Measurements from ENCODE around the gene COLQ. TPM values are rescaled to one million over a fixed set of nuclear protein-coding genes. Genes with fewer than 3 reads are reported as not detected.

Gene COLQ
- total RNA-seq, 2 experiments from 2014 or later = 0.48 to 0.74 TPM

DNA sequence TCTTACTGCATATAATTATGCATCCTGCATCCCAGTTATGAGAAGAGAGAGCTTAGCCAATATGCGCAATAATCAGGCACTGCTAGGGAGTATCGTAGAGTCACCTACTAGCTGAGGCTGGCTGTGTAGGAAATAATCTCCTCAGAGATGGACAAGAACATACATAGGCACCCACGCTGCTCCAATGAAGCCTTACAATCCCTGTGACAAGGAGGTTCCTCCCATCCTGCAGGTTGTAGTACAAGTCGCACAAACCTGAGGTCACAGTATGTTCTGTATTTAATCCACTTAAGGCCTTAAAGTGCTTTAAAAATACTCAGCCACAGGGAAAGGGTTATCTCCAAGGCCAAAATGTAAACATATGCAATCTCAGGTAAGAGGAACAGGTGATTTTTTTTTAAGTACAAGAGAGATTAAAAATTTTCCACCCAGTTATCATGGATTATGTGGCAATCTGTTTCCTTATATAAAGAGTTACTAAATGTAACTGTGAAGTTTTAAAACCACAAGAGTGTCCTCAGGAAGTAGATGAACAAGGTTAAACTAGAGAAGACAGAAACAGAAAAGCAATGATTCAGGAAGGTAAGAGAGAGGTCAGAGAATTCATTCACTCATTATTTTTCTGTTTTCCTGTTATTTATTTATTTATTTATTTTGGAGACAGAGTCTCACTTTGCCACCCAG is 7.5 kb upstream of the COLQ start:
- Mint-ChIP-seq H3K36me3 (no peaks in the 10 kb centered on the region), H3K27me3 (no peaks in the 10 kb centered on the region), H3K27ac (no peak overlapping the region), H3K4me3 (no peak overlapping the region), H3K4me1 (peaks cover 14% of the 10 kb centered on the region), H3K9me3 (no peaks in the 10 kb centered on the region)
- DNase-seq = no peak

DNA sequence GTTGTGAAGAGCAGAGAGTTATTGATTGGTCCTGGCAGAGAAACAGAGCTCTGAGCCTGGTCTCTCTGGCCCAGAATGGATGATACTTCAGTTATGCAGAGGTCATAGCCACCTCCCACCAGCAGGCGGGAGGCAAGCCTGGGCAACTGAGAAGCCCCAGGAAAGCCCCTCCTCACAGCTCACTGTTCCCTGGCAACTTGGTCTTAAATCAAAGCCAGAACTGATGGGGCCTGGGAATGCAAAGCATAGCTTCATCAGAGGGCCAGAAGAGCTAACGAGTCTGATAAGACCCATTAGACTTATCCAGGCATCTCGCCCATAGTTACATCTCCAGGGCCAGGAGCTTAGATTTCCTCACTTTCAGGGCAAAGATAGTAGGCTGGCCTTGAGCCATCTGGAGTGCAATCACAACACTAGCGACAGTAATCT is 5.5 kb upstream of the COLQ start:
- H3K4me3 Mint-ChIP-seq = no peak overlapping the region
- no peaks in the 10 kb centered on the region for H3K36me3 Mint-ChIP-seq
- peaks cover 14% of the 10 kb centered on the region for H3K4me1 Mint-ChIP-seq
- no peak overlapping the region for H3K27ac Mint-ChIP-seq
- DNase-seq = no peak
- H3K27me3 Mint-ChIP-seq = no peaks in the 10 kb centered on the region
- no peaks in the 10 kb centered on the region for H3K9me3 Mint-ChIP-seq

DNA sequence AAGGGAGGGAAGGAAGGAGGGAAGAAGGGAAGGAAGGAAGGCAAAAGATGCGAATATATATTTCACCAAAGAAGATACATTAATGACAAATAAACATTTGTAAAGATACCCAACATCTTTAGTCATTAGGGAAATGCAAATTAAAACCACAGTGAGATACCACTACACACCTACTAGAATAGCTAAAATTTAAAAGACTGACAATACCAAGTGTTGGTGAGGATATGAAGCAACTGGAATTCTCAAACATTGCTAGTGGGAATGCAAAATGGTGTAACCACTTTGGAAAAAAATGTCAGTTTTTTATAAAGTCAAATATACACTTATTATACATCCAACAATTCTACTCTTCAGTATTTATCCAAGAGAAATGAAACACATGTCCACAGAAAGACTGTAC is 4.3 kb upstream of the COLQ start:
- Mint-ChIP-seq H3K27me3 (peaks cover 11% of the 10 kb centered on the region), H3K36me3 (no peaks in the 10 kb centered on the region), H3K27ac (no peak overlapping the region), H3K4me1 (peaks cover 18% of the 10 kb centered on the region), H3K4me3 (no peak overlapping the region), H3K9me3 (no peaks in the 10 kb centered on the region)
- no peak for DNase-seq

DNA sequence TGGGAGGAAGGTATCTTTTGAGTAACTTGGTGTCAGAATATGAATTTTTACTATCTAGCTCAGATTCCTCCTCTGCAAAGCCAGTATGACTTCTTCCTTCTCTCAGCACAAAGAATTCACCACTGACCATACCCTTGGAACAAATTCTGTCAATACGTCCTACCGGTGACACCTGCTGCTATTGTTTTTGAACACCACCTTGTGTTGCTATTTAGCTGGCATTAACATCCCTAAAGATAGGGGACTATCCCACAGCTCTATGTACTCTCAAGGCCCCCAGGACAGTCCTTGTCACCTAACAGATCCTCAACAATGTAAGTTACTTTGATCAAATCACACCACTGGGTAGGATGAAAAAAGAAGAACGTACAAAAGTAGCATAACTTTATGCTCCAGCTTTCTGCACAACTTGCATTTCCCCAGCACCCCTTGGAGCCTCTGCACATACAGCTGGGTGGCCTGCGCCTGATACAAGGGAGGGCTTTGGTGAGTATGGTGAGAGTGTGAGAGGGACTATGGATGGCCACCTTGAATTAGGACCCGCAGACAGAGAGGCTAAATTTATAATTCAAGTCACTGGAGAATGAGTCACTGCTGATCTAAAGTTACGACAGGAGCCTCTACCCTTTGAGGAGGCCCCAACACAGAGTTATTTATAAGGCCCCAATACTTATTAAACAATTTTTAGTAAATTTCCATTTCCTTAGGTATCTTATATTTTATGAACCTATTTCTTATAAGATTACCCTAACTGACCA is 2.3 kb upstream of the COLQ start:
- Mint-ChIP-seq H3K9me3 (no peaks in the 10 kb centered on the region), H3K27me3 (peaks cover 17% of the 10 kb centered on the region), H3K4me1 (peaks cover 19% of the 10 kb centered on the region), H3K27ac (no peak overlapping the region), H3K4me3 (no peak overlapping the region), H3K36me3 (no peaks in the 10 kb centered on the region)
- no peak for DNase-seq

DNA sequence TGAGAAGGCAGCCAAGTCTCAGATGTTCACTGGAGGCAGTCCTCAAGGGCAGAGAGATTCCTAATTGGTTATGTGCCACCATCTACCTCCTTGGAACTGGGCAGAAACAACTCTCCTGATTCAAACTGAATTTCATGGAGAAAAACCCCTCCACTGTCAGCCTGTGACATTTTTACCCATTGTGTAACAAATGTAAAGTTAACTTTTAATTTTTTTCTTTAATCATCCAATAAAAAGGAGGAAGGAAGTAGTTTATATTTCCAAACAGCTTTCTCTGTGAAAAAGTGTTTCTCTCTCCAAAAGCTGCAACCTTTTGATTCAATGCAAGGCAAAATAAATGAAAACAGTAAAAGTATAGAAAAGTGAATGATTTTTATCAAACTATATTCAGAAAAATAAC is 510 bp upstream of the COLQ start:
- H3K27ac Mint-ChIP-seq = no peak overlapping the region
- H3K4me3 Mint-ChIP-seq = no peak overlapping the region

DNA sequence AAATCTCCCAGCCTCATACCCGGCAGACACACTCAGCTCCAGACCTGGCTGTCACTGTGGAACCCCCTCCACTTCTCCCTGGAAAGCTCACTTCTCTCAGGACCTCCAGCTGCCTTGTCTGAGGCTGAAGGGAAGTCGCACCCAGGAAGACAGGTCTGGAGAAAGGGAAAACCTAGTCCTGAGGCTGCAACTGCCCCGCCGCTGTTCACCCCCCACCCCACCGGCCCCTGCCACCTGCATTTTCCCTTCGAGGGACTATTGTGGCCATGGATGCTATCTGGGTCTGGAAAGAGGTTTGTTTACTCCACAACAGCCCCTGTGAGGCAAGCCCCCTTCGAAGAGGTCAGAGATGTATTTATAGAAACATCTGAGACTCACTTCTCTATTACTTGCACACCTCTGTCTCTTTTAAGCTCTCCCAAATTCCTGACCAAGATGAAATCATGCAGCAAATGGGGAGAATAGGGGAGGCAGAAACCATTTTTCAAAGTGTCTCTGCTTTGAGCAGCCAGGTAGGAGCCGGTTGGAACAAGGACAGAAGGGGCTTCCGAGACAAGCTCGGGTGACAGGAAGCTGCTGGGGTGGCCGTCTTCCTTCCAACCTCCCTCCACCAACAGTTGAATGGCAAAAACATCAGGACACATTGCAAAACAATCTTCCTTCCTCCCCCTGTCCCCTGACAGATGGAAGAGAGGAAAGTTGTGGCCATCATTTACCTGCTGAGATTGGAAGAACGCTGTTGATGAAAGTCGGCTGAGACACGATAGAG is 518 bp downstream of the COLQ start:
- Mint-ChIP-seq H3K4me1 (peaks cover 14% of the 10 kb centered on the region), H3K27ac (no peak overlapping the region), H3K27me3 (peaks cover 17% of the 10 kb centered on the region), H3K9me3 (no peaks in the 10 kb centered on the region), H3K4me3 (no peak overlapping the region), H3K36me3 (no peaks in the 10 kb centered on the region)
- DNase-seq = no peak

More for the DNA sequence above, 510 bp upstream of the COLQ start:
- DNase-seq = no peak
- Mint-ChIP-seq H3K36me3 (no peaks in the 10 kb centered on the region), H3K9me3 (no peaks in the 10 kb centered on the region), H3K4me1 (peaks cover 14% of the 10 kb centered on the region), H3K27me3 (peaks cover 17% of the 10 kb centered on the region)

DNA sequence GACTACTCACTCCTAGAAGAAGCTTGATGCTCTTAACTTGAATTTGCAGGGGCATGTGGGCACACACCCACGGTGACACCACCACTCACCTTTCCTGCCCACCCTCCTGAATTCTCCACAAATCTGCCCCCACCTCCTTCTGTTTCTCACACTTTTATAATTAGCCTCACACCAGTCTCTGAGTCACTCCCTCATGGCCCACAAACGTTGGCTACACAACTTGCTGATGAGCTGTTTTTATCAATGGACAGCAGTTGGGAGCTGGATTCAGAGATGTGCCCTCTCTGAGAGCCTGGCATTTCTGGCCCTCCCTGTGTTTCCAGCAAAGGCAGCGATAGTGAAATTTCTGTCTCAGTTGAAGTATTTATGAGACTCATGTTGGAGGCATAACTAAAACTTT is 1.3 kb downstream of the COLQ start:
- Mint-ChIP-seq H3K27me3 (peaks cover 17% of the 10 kb centered on the region), H3K4me3 (no peak overlapping the region), H3K4me1 (peaks cover 14% of the 10 kb centered on the region), H3K9me3 (no peaks in the 10 kb centered on the region), H3K36me3 (no peaks in the 10 kb centered on the region), H3K27ac (no peak overlapping the region)
- no peak for DNase-seq

DNA sequence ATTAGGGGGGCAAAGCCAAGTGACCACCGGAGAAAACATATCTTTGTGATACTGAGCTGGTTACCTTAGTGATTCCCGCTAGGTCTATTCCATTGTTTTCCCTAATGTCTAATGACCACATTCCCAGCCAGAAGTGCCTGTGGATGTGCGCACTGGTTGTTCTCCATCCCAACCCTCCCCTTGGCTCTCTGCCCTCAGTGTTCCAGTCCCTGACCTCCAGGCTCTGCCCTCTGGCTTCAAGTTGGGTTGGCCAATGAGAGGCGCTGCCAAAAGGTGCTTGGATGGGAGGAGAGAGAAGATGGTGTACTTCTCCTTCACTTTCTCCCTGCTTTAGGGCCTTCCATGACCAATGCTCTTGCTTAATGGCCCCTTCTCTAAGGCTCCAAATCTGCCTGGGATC is 2.4 kb downstream of the COLQ start:
- Mint-ChIP-seq H3K27me3 (peaks cover 17% of the 10 kb centered on the region), H3K4me1 (peaks cover 14% of the 10 kb centered on the region), H3K27ac (no peak overlapping the region), H3K4me3 (no peak overlapping the region), H3K9me3 (no peaks in the 10 kb centered on the region), H3K36me3 (no peaks in the 10 kb centered on the region)
- no peak for DNase-seq

DNA sequence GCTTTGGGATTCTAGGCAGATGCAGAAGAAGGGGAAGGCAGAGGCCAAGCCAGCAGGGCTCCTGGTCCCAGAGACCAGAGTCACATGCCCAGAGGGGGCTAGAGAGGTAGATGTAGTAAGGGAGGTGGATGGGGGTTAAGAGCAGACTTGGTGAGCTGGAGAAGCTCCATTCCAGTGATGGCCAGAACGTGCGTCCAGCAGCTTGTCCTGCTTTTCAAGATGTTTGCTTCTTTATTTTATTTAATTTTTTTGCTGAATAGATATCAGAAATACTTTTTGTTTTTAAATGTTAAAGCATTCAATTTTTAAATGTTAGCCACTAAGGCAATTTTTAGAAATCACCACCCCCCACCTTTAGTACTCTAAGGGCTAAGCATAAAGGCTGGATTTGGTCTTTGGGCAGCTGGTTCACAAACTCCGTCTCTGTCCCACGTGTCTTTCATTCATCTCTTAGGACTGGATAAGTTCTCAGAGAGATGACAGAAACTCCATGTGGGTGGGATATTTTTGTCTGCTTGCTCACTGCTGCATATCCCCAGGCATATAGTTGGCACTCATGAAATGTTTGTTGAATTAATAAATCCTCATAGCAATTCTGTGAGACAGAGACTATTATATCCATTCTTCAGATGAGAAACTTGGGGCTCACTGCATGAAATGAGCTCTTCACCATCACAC is 6.7 kb downstream of the COLQ start:
- H3K36me3 Mint-ChIP-seq = no peaks in the 10 kb centered on the region
- H3K4me1 Mint-ChIP-seq = peaks cover 9% of the 10 kb centered on the region
- H3K27me3 Mint-ChIP-seq = no peaks in the 10 kb centered on the region
- DNase-seq = no peak
- no peak overlapping the region for H3K27ac Mint-ChIP-seq
- no peaks in the 10 kb centered on the region for H3K9me3 Mint-ChIP-seq
- no peak overlapping the region for H3K4me3 Mint-ChIP-seq

DNA sequence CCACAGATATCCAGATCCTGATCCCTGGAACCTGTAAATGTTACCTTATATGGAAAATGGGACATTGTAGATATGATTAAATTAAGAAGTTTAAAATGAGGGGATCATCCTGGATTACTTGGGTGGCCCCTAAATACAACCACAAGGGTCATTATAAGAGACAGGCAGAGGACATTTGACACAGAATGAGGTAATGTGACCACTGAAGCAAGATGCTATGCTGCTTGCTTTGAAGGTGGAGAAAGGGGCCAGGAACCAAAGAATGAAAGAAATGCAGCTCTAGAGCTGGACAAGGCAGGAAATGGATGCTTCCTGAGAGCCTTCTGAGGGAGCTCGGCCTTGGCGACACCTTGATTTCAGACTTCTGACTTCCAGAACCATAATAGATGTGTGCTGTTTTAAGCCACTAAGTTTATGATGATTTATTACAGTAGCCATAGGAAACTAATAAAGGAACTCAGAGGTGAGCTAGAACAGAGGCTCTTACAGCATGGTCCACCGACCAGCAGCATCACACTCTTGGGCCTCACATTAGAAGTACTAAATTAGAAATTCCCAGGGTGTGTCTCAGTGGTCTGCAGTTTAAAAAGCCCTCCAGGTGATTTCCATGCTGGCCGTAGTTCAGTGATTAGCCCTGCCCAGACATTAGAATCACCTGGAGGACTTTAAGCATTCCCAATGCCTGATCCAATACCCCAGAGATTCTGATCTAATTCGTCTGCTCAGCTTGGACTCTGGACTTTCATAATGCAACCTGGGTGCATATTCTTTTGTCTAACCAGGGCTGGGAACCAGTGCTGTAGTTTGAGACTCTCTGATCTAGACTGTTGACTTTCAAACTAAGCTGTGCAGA is 7.5 kb downstream of the COLQ start:
- Mint-ChIP-seq H3K27me3 (no peaks in the 10 kb centered on the region), H3K9me3 (no peaks in the 10 kb centered on the region), H3K4me1 (peaks cover 8% of the 10 kb centered on the region), H3K36me3 (no peaks in the 10 kb centered on the region), H3K4me3 (no peak overlapping the region), H3K27ac (no peak overlapping the region)
- no peak for DNase-seq

DNA sequence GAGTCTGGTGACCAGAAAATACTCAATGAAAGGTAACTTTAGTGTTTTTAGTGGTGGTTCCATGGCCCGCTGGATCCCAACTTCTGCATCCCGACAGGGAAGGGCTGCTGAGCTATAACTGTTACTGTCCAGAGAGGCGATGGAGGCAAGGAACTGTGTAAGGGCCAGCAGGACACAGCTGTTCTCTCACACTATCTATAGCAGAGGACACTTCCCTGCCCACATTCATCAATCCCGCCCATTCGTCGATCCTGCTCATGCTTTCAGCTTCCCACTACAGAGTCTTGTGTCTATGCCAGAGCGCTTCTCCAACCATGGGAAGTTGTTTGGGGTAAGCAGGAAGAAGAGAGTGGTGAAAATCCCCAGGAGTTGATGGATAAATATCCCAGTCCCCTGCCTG is 8.4 kb downstream of the COLQ start:
- DNase-seq = no peak
- Mint-ChIP-seq H3K27me3 (no peaks in the 10 kb centered on the region), H3K27ac (no peak overlapping the region), H3K9me3 (no peaks in the 10 kb centered on the region), H3K4me3 (no peak overlapping the region), H3K4me1 (peaks cover 8% of the 10 kb centered on the region), H3K36me3 (no peaks in the 10 kb centered on the region)

DNA sequence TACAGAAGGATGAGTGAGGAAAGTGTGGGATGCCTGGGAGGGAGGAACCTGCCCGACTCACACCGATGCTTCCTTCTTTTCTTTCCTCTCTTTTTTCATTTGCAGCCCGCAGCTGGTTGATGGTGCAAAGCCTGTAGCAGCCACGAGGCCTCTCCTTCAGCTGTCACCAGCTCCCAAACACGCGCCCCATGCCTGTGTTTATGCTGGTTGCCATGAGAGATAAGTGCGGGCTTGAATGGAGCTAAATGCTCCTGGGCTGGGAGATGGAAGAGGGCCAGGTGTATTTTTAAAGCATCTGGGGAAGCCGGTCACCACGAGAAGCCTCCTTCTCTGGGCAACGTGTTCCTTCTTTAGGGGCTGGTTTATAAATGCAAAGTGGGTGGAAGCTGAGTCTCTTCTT is 9.3 kb downstream of the COLQ start:
- Mint-ChIP-seq H3K36me3 (no peaks in the 10 kb centered on the region), H3K27me3 (no peaks in the 10 kb centered on the region), H3K4me1 (peaks cover 8% of the 10 kb centered on the region), H3K27ac (no peak overlapping the region), H3K9me3 (no peaks in the 10 kb centered on the region), H3K4me3 (no peak overlapping the region)
- DNase-seq = no peak

DNA sequence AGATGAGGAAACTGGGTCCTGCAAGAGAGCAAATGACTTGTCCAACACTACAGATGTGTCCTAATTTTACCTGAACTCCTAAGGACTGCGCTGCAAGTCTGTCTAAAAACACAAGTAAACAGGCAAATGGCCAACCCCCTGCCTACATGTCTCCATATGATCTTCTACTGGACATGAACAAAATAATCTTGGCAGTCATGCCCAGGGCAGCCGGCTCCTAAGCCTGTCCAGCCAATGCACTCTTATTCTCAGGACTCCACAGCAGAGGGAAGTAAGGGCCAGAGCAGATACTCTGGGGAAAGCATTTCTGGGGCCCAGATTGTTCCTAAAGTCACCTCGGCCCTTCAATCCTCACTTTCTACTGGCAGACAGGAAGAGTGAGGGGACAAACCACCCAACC is 10.3 kb downstream of the COLQ start:
- no peak for DNase-seq
- Mint-ChIP-seq H3K4me1 (peaks cover 8% of the 10 kb centered on the region), H3K9me3 (no peaks in the 10 kb centered on the region)

DNA sequence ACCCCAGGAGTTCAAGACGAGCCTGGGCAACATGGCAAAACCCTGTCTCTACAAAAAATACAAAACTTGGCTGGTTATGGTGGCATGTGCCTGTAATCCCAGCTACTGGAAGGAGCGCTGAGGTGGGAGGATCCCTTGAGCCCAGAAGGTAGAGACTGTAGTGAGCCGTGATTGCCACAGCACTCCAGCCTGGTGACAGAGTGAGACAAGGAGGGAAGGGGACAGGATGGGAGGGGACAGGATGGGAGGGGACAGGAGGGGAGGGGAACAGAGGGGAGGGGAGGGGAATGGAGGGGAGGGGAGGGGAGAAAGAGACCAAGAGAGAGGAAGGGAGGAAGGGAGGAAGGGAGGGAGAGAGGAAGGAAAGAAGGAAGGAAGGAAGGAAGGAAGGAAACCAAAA is 11.0 kb downstream of the COLQ start:
- Mint-ChIP-seq H3K27ac (no peak overlapping the region), H3K4me3 (no peak overlapping the region), H3K36me3 (no peaks in the 10 kb centered on the region), H3K27me3 (no peaks in the 10 kb centered on the region), H3K9me3 (no peaks in the 10 kb centered on the region), H3K4me1 (peaks cover 8% of the 10 kb centered on the region)
- no peak for DNase-seq

More for the DNA sequence above, 10.3 kb downstream of the COLQ start:
- no peaks in the 10 kb centered on the region for H3K27me3 Mint-ChIP-seq
- H3K36me3 Mint-ChIP-seq = no peaks in the 10 kb centered on the region
- H3K4me3 Mint-ChIP-seq = no peak overlapping the region
- no peak overlapping the region for H3K27ac Mint-ChIP-seq
